Smooth muscle cell (in vitro differentiated cells): ENCODE results near the gene EMC9. TPM values are rescaled to one million over a fixed set of nuclear protein-coding genes. Genes with fewer than 3 reads are reported as not detected.
A peak's percentile ranks its signal among the peaks of the same experiment; 100 is the strongest.

Experiments
- DNase-seq: peaks from one replicate; lab custom pipeline; 2025; ENCODE audit not compliant: unreplicated experiment; lab: John Stamatoyannopoulos, UW
- H2AFZ ChIP-seq: fragments of 200-600 bp; sonication (generic); 2 replicates; pipeline ENCODE4 v1.6.0; 2016; ENCODE audit warnings: antibody characterized with exemption, low read depth, mild to moderate bottlenecking
- H3F3A ChIP-seq: fragments of 200-600 bp; sonication (generic); 2 replicates; pipeline ENCODE4 v1.6.0; 2017; ENCODE audit warnings: antibody characterized with exemption, low read depth
- H3K27ac ChIP-seq: fragments of 200-600 bp; sonication (generic); 2 replicates; pipeline ENCODE4 v1.5.1; 2016; ENCODE audit warnings: low read depth, mild to moderate bottlenecking
- H3K27me3 ChIP-seq: fragments of 200-600 bp; sonication (generic); 2 replicates; pipeline ENCODE4 v1.6.1; 2016; ENCODE audit warnings: low read depth, mild to moderate bottlenecking
- H3K36me3 ChIP-seq: fragments of 200-600 bp; sonication (generic); 2 replicates; pipeline ENCODE4 v1.5.1; 2016; ENCODE audit warnings: low read depth
- H3K4me1 ChIP-seq: fragments of 200-600 bp; sonication (generic); 2 replicates; pipeline ENCODE4 v1.5.1; 2016; ENCODE audit warnings: low read depth
- H3K4me2 ChIP-seq: fragments of 200-600 bp; sonication (generic); 2 replicates; pipeline ENCODE4 v1.6.0; 2016; ENCODE audit warnings: mild to moderate bottlenecking
- H3K4me3 ChIP-seq: fragments of 200-600 bp; sonication (generic); 2 replicates; pipeline ENCODE4 v1.5.1; 2016; ENCODE audit warnings: mild to moderate bottlenecking
- H3K79me2 ChIP-seq: fragments of 200-600 bp; sonication (generic); 2 replicates; pipeline ENCODE4 v1.6.0; 2016; ENCODE audit warnings: low read depth, mild to moderate bottlenecking
- H3K9ac ChIP-seq: fragments of 200-600 bp; sonication (generic); 2 replicates; pipeline ENCODE4 v1.6.0; 2016; ENCODE audit warnings: low read depth
- H3K9me3 ChIP-seq: fragments of 200-600 bp; sonication (generic); replicated peaks from 2 replicates; pipeline ENCODE4 v1.5.1; 2016; ENCODE audit warnings: low read depth
- H4K20me1 ChIP-seq: fragments of 200-600 bp; sonication (generic); 2 replicates; pipeline ENCODE4 v1.6.0; 2016; ENCODE audit warnings: low read depth
- WGBS: methylation state at CpG from one replicate; pipeline ENCODE4 v1.1.7; 2016; ENCODE audit warnings: low lambda C conversion rate; 5-methylcytosine and 5-hydroxymethylcytosine counted together
- polyA plus RNA-seq: library from polyadenylated mRNA; unstranded; fragments of >200 nt; fragmentation: Nextera tagmentation; extraction: Ambion mirVana; gene quantifications from 2 replicates; pipeline ENCODE4 v1.2.1, GENCODE V29; 2016
- total RNA-seq: library from RNA; depleted of rRNA; stranded (reverse); fragments of >200 nt; gene quantifications from 2 replicates; pipeline ENCODE4 v1.2.3, GENCODE V29; 2014
- TF ChIP-seq, protein P1 (sequence below): fragments of 200-600 bp; sonication (generic); IDR thresholded peaks from 2 replicates; pipeline ENCODE4 v1.5.1; 2017; ENCODE audit warnings: borderline replicate concordance, mild to moderate bottlenecking, antibody characterized with exemption; ENCODE audit not compliant: insufficient read depth, poor library complexity, severe bottlenecking

Gene EMC9
- total and polyA plus RNA-seq, 2 experiments from 2014 or later, result 6.3 to 11.9 TPM

- no peaks in the 10 kb centered on the region for H3K9me3 ChIP-seq
- no peak overlapping the region for H3K4me2 ChIP-seq
- peaks cover 9% of the 10 kb centered on the region for H3F3A ChIP-seq
- H3K27ac ChIP-seq, result no peak overlapping the region
- no peak for DNase-seq
- H3K4me1 ChIP-seq, result peaks cover 18% of the 10 kb centered on the region
- no peak overlapping the region for H2AFZ ChIP-seq
- TF ChIP-seq, protein P1, sequence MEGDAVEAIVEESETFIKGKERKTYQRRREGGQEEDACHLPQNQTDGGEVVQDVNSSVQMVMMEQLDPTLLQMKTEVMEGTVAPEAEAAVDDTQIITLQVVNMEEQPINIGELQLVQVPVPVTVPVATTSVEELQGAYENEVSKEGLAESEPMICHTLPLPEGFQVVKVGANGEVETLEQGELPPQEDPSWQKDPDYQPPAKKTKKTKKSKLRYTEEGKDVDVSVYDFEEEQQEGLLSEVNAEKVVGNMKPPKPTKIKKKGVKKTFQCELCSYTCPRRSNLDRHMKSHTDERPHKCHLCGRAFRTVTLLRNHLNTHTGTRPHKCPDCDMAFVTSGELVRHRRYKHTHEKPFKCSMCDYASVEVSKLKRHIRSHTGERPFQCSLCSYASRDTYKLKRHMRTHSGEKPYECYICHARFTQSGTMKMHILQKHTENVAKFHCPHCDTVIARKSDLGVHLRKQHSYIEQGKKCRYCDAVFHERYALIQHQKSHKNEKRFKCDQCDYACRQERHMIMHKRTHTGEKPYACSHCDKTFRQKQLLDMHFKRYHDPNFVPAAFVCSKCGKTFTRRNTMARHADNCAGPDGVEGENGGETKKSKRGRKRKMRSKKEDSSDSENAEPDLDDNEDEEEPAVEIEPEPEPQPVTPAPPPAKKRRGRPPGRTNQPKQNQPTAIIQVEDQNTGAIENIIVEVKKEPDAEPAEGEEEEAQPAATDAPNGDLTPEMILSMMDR, result no peak
- WGBS, result 96% methylated on average over 13 of the region's 13 CpGs
- no peaks in the 10 kb centered on the region for H3K36me3 ChIP-seq
- H3K27me3 ChIP-seq, result no peaks in the 10 kb centered on the region
- no peak overlapping the region for H3K9ac ChIP-seq
- peaks cover 19% of the 10 kb centered on the region for H3K79me2 ChIP-seq
- H4K20me1 ChIP-seq, result peaks cover 8% of the 10 kb centered on the region
- no peak overlapping the region for H3K4me3 ChIP-seq
Observed at GRCh38 chr14:24138396-24139271, 2.8 kb downstream of the EMC9 start.

GRCh38 chr14:24137529-24138395 lies 3.6 kb downstream of the EMC9 start:
- Histone ChIP-seq H3K79me2 (peaks cover 19% of the 10 kb centered on the region), H4K20me1 (peaks cover 8% of the 10 kb centered on the region), H2AFZ (no peak overlapping the region), H3K4me1 (peaks cover 18% of the 10 kb centered on the region), H3K36me3 (no peaks in the 10 kb centered on the region), H3F3A (peaks cover 2% of the 10 kb centered on the region), H3K27ac (no peak overlapping the region), H3K4me2 (no peak overlapping the region), H3K9me3 (no peaks in the 10 kb centered on the region), H3K9ac (no peak overlapping the region), H3K4me3 (no peak overlapping the region), H3K27me3 (no peaks in the 10 kb centered on the region)
- TF ChIP-seq, protein P1, result no peak
- DNase-seq, result no peak
- WGBS, result 98% methylated on average over 8 of the region's 8 CpGs

DNA sequence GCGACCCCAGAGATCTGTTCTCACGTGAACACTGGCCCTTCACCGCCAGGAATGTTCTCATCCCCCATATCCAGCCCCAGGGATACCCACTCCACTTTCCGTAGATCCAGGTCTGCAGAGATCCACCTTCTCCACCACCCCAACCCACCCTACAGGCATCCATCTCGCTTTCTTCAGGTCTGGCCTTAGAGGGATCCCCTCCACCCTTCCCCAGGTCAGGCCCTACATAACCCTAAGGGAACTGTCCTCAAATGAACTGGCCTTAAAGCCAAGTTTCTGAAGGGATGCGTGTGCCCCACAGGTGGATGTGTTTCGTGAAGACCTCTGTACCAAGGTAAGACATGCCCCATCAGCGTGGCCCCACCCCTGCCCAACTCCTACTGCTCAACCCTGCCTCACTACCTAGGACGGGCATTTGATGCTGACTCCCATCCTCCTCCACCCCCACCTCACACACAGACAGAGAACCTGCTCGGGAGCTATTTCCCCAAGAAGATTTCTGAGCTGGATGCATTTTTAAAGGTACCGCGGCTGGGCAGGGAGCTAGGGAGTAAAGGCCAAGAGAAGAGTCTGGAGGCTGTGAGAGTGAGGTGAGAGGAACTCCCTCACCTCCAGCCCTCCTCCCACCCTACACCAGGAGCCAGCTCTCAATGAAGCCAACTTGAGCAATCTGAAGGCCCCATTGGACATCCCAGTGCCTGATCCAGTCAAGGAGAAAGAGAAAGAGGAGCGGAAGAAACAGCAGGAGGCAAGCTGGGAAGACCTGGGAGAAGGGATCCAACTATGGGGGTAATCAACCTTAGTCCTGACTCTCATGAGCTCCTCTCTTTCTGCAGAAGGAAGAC lies 4.5 kb downstream of the EMC9 start:
- TF ChIP-seq, protein P1, result no peak

More for the DNA sequence above, 4.5 kb downstream of the EMC9 start:
- no peak overlapping the region for H2AFZ ChIP-seq
- WGBS, result 57% methylated on average over 13 of the region's 13 CpGs
- H3K9ac ChIP-seq, result peak overlapping the region; percentile 86
- H3K27ac ChIP-seq, result no peak overlapping the region
- H3F3A ChIP-seq, result no peaks in the 10 kb centered on the region
- no peaks in the 10 kb centered on the region for H3K9me3 ChIP-seq
- peaks cover 19% of the 10 kb centered on the region for H3K79me2 ChIP-seq
- H3K4me1 ChIP-seq, result peaks cover 18% of the 10 kb centered on the region
- H3K4me2 ChIP-seq, result peak overlapping the region; percentile 93
- H4K20me1 ChIP-seq, result peaks cover 8% of the 10 kb centered on the region
- peak overlapping the region; percentile 98 for H3K4me3 ChIP-seq
- H3K27me3 ChIP-seq, result no peaks in the 10 kb centered on the region
- no peak for DNase-seq
- no peaks in the 10 kb centered on the region for H3K36me3 ChIP-seq
